Measurements from ENCODE around the gene RSPH3.

DNA sequence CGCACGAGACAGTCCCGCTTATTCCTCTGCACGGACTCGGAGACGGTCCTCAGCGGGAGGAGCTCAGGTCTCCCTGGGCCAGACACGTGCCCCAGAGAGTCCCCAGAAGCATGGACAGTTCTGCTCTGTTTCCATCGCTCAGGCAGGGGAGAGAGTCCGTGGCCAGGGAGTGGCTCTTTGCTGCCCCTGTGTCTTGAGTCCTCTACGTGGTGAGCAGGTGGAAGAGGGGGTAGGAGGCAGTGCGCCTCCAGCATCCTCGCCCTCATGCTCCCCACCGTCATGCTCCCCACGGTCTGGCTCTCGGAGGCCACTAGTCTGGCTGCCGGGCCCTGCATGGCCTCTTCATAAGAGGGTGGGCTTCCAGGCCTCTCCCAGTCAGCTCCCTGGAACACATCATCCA lies 35.9 kb upstream of the RSPH3 start:
- TF ChIP-seq GATA2 (IDR thresholded peaks at IDR 0.05; ENCODE audit: low read depth, low read length) (no peak), GATA3 (IDR thresholded peaks at IDR 0.05; ENCODE audit: low read depth, low read length) (no peak)
